Measurements from ENCODE around the gene WNT7A.

WNT7A gene

DNA sequence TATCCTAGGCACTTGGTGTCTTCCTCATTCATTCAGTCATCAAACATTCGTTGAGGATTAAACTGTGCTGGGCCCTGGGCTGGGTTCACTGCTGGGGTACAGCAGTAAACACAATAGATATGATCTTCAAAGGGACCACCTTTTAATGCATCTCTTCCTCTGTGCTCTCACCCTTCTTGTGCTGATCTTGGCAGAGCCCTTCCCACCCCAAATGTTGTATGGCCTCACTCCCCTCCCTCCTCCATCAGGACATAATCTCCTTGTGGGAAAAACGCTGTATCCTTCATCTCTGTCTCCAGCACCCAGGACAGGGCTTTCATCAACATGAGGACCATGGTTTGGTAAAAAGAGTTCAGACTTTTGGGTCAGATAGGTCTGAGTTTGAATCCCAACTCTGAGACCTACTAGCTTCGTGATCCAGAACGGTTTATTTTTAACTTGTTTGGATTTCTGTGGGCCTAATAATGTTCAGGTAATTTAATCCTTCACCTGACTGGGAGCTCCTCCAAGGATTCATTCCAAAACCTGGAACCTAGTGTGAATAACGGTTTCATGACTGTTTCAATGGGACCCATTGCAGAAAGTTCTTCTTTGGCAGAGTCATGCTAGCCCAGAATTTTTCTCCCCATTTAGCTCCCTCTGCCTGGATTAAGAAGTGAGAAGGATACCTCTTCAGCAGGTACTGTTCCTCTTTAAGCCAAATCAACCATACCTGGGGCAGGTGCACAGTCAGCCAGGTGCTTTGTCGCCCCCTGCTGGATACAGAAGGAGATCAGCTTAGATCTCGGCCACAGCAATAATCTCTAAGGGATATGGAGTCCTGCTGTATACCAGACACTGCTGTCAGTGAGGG is 5.2 kb upstream of the WNT7A start:
- TF ChIP-seq, protein P1, sequence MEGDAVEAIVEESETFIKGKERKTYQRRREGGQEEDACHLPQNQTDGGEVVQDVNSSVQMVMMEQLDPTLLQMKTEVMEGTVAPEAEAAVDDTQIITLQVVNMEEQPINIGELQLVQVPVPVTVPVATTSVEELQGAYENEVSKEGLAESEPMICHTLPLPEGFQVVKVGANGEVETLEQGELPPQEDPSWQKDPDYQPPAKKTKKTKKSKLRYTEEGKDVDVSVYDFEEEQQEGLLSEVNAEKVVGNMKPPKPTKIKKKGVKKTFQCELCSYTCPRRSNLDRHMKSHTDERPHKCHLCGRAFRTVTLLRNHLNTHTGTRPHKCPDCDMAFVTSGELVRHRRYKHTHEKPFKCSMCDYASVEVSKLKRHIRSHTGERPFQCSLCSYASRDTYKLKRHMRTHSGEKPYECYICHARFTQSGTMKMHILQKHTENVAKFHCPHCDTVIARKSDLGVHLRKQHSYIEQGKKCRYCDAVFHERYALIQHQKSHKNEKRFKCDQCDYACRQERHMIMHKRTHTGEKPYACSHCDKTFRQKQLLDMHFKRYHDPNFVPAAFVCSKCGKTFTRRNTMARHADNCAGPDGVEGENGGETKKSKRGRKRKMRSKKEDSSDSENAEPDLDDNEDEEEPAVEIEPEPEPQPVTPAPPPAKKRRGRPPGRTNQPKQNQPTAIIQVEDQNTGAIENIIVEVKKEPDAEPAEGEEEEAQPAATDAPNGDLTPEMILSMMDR (IDR thresholded peaks at IDR 0.05; ENCODE audit: control insufficient read depth, extremely low read depth, insufficient read depth) = peak; percentile 97
- DNase-seq (ENCODE audit: low read depth) = peak; percentile 43
- H3K4me3 ChIP-seq (ENCODE audit: low read depth, low read length) = no peak overlapping the region

DNA sequence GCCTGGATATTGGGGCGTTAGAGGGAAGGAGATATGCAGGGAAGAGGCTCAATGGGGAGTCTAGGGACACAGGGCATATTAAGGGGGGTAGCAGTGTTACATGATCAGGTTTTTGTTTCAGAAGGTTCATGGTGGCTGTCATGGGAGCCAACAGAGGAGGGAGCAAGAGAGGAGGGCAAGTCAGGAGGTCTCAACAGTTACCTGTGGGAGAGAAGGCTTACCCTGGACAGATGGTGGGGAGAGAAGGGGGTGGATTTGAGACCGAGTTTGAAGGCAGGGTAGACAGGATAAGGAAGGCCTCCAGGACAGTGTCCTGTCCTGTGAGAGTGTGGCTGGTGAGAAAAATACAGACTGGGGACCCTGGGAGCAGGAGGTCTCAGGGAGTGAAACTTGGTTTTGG is 3.8 kb upstream of the WNT7A start:
- TF ChIP-seq, protein P1 (IDR thresholded peaks at IDR 0.05; ENCODE audit: control insufficient read depth, extremely low read depth, insufficient read depth) = no peak
- H3K4me3 ChIP-seq (ENCODE audit: low read depth, low read length) = no peak overlapping the region
- DNase-seq (ENCODE audit: low read depth) = no peak

DNA sequence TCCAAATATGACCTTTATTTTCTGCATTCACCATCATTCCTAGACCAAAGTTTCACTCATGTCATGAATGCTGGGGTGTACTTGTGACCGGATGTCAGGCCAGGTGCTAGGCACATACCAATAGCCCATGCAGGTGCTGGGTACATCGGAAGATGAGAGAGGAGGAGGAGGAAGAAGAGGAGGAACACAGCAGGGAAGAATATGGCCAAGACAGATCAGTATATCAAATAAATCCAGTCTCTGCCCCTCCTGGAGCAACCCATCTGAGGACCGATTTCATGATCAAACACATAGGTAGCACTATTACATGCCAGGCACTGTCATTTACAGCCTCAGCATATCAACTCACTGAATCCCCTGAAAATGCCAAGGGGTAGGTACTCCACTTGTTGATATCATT is 3.0 kb upstream of the WNT7A start:
- TF ChIP-seq, protein P1 (IDR thresholded peaks at IDR 0.05; ENCODE audit: control insufficient read depth, extremely low read depth, insufficient read depth) = no peak
- no peak overlapping the region for H3K4me3 ChIP-seq (ENCODE audit: low read depth, low read length)
- no peak for DNase-seq (ENCODE audit: low read depth)

DNA sequence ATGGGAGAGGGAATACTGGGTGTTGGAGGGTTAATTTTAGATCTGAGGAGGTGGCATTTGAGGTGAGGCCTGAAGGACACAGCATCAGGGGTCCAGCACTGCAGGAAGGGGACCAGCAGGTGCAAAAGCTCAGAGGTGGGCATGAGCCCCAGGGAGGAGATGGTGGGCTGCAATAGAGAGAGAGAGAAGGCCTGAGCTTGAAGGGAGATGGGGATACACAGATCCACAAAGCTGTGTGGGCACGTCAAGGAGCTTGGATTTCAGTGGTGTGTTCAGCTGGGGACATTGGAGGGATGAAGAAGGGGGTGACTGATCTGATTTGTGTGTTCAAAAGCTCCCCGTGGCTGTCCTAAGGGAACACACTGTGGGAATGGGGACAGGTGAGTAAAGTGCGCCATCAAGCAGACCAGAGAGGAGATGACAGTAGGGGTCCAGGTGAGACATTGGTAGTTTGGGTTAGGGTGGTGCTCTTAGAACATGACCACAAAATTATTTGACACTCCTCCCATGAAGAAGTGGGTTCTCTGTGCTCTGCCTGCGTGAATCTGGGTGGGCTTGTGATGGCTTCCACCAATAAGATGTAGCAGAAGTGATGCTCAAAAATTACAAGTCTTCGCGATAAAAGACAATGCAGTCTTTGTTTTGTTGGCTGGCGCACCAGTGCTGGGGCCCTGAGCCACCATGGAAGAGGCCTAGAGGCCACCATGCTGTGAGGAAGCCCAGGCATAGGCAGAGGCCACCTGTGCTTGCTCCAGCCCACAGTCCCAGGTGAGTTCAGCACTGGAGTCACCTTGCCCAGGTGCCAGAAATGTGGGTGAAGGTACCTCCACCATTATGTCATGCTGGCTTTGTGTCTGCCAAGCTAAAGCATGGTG is 1.9 kb upstream of the WNT7A start:
- H3K4me3 ChIP-seq (ENCODE audit: low read depth, low read length) = no peak overlapping the region
- no peak for DNase-seq (ENCODE audit: low read depth)
- TF ChIP-seq, protein P1 (IDR thresholded peaks at IDR 0.05; ENCODE audit: control insufficient read depth, extremely low read depth, insufficient read depth) = no peak

DNA sequence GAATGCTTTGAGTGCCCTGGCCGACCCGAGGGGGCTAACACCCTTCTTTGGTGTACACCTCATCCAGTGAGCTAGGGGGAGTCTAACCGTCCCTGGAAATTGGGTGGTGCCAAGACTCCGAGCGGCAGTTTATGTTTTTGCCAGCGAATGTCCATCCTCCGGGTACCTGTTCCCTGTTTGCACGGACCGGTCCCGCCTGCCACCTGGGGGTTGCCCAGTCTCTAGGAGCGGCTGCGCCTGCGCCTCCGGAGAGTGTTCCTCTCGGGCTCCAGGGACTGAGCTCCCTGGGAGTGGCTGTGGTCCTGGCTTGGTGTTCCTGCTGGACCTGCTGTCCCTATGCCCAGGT is 913 bp upstream of the WNT7A start:
- no peak overlapping the region for H3K4me3 ChIP-seq (ENCODE audit: low read depth, low read length)
- TF ChIP-seq, protein P1 (IDR thresholded peaks at IDR 0.05; ENCODE audit: control insufficient read depth, extremely low read depth, insufficient read depth) = no peak
- no peak for DNase-seq (ENCODE audit: low read depth)

DNA sequence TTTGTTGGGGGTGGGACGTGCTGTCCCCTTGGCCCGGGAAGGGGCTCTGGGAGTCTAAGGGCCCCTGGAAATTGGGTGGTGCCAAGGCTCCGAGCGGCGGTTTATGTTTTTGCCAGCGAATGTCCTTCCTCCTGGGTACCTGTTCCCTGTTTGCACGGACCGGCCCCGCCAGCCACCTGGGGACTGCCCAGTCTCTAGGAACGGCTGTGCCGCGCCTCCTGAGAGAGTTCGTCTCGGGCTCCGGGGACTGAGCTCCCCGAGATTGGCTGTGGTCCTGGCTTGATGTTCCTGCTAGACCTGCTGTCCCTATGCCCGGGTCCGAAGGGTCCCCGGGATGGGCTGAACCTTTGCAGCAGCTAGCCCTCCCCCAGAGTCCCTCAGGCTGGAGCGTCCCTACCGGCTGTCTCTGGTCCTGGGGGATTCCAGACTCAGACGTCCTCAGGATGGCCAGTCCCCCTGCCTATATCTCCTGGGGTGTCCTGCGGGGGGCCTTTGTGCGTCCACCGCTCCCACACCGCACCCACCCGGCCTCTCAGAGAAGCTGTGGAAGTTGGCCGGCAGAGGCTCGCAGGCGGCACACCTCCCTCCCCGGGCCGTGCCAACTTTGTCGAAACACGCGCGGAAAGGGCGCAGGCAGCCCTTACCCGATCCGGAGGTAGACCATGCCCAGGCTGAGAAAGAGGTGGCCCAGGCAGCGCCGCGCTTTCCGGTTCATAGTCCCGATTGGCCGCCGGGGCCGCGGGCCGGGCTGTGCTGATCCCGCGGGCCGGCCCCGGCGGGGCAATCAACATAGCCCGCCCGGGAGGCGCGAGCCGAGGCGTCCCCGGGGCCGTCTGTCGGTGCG is 547 bp downstream of the WNT7A start:
- no peak overlapping the region for H3K4me3 ChIP-seq (ENCODE audit: low read depth, low read length)
- DNase-seq (ENCODE audit: low read depth) = no peak
- TF ChIP-seq, protein P1 (IDR thresholded peaks at IDR 0.05; ENCODE audit: control insufficient read depth, extremely low read depth, insufficient read depth) = no peak
